ENCODE measurements around the gene SRGAP1.

SRGAP1 gene

DNA sequence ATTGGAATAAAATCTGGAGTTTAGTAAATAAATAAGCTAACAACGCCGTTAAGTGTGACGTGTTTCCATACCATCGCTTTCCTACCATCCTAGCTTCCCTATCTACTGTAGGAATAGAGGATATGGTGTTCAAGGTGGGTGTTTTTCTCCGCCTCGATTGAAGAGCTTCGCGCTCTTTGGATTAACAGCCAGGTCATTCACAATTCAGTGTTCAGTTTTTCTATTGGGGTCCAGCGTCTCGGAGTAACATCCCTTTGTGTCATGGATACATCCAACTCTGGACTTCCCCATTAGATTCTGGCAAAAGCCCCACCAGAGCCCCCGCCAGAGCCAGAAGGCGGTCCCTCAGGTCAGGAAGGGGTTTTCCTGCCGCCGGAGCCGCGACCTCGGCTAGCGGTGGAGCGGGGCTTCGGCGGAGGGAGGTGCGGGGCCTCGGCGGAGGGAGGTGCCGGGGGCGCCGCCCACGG, 1.2 kb upstream of the SRGAP1 start:
- no peak for DNase-seq (ENCODE audit: low read depth in 1 of 2, low spot score in 1 of 2)
- Histone ChIP-seq H3K27me3 (ENCODE audit: insufficient read depth, poor library complexity, severe bottlenecking) (no peaks in the 10 kb centered on the region), H3K27ac (replicated peaks) (no peak overlapping the region), H3K4me3 (replicated peaks; ENCODE audit: insufficient read depth, low read length) (peak overlapping the region; percentile 68)
- no peak for TF ChIP-seq GABPA (IDR thresholded peaks at IDR 0.05; ENCODE audit: low read depth)
- TF ChIP-seq, protein P1, sequence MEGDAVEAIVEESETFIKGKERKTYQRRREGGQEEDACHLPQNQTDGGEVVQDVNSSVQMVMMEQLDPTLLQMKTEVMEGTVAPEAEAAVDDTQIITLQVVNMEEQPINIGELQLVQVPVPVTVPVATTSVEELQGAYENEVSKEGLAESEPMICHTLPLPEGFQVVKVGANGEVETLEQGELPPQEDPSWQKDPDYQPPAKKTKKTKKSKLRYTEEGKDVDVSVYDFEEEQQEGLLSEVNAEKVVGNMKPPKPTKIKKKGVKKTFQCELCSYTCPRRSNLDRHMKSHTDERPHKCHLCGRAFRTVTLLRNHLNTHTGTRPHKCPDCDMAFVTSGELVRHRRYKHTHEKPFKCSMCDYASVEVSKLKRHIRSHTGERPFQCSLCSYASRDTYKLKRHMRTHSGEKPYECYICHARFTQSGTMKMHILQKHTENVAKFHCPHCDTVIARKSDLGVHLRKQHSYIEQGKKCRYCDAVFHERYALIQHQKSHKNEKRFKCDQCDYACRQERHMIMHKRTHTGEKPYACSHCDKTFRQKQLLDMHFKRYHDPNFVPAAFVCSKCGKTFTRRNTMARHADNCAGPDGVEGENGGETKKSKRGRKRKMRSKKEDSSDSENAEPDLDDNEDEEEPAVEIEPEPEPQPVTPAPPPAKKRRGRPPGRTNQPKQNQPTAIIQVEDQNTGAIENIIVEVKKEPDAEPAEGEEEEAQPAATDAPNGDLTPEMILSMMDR (IDR thresholded peaks at IDR 0.05; ENCODE audit: insufficient read depth, low read length), result no peak
- TF ChIP-seq REST (IDR thresholded peaks at IDR 0.05; ENCODE audit: insufficient replicate concordance, low read depth), result no peak
- TF ChIP-seq SPI1 (IDR thresholded peaks at IDR 0.05; ENCODE audit: borderline replicate concordance, low read depth), result no peak
- no peak for TF ChIP-seq POLR2AphosphoS5 (IDR thresholded peaks at IDR 0.05; ENCODE audit: low read depth)

- TF ChIP-seq GABPA (IDR thresholded peaks at IDR 0.05; ENCODE audit: low read depth) (0 out of 2 replicates have a peak, but pooled peaks have one; percentile 8), REST (IDR thresholded peaks at IDR 0.05; ENCODE audit: insufficient replicate concordance, low read depth) (no peak)
- TF ChIP-seq, protein P1 (IDR thresholded peaks at IDR 0.05; ENCODE audit: insufficient read depth, low read length), result peak; percentile 55
- DNase-seq (ENCODE audit: low read depth in 1 of 2, low spot score in 1 of 2), result peak; percentile 51 to 85
- H3K27me3 ChIP-seq (ENCODE audit: insufficient read depth, poor library complexity, severe bottlenecking), result no peaks in the 10 kb centered on the region
- H3K4me3 ChIP-seq (replicated peaks; ENCODE audit: insufficient read depth, low read length), result peak overlapping the region; percentile 68
- H3K27ac ChIP-seq (replicated peaks), result no peak overlapping the region
Observed at GRCh38 chr12:63843721-63844390, 644 bp upstream of the SRGAP1 start.

- TF ChIP-seq GABPA (IDR thresholded peaks at IDR 0.05; ENCODE audit: low read depth) (no peak), POLR2AphosphoS5 (IDR thresholded peaks at IDR 0.05; ENCODE audit: low read depth) (no peak), REST (IDR thresholded peaks at IDR 0.05; ENCODE audit: insufficient replicate concordance, low read depth) (no peak), SPI1 (IDR thresholded peaks at IDR 0.05; ENCODE audit: borderline replicate concordance, low read depth) (no peak)
- TF ChIP-seq, protein P1 (IDR thresholded peaks at IDR 0.05; ENCODE audit: insufficient read depth, low read length), result no peak
- H3K27me3 ChIP-seq (ENCODE audit: insufficient read depth, poor library complexity, severe bottlenecking), result no peaks in the 10 kb centered on the region
- no peak overlapping the region for H3K27ac ChIP-seq (replicated peaks)
- H3K4me3 ChIP-seq (replicated peaks; ENCODE audit: insufficient read depth, low read length), result no peak overlapping the region
- no peak for DNase-seq (ENCODE audit: low read depth in 1 of 2, low spot score in 1 of 2)
Observed at GRCh38 chr12:63845726-63846125, 1.2 kb downstream of the SRGAP1 start.

Data from HL-60 (cell line).